Osteoblast (primary cell): ENCODE results near the gene PRH1. TPM values are rescaled to one million over a fixed set of nuclear protein-coding genes. Genes with fewer than 3 reads are reported as not detected.

Source experiments
- DNase-seq: peaks from one replicate; pipeline ENCODE4 v3.0.0; 2011; ENCODE audit warnings: low spot score, mixed read lengths; ENCODE audit not compliant: insufficient read length; ENCODE audit errors: missing footprints
- H2AFZ ChIP-seq: 2 replicates; pipeline ENCODE4 v1.6.0; 2011; ENCODE audit warnings: mild to moderate bottlenecking, low read length
- H3K27ac ChIP-seq: 2 replicates; pipeline ENCODE4 v1.5.1; 2011; ENCODE audit warnings: mild to moderate bottlenecking, low read depth, low read length, moderate library complexity
- H3K27me3 ChIP-seq: 2 replicates; pipeline ENCODE4 v1.6.0; 2012; ENCODE audit warnings: mild to moderate bottlenecking, control low read depth, inconsistent platforms, low read length, moderate library complexity; ENCODE audit not compliant: insufficient read depth
- H3K36me3 ChIP-seq: 2 replicates; pipeline ENCODE4 v1.5.1; 2011; ENCODE audit warnings: mild to moderate bottlenecking, low read length, control low read depth, moderate library complexity; ENCODE audit not compliant: insufficient read depth
- H3K4me1 ChIP-seq: 2 replicates; pipeline ENCODE4 v1.5.1; 2011; ENCODE audit warnings: mild to moderate bottlenecking, low read length, control low read depth, moderate library complexity; ENCODE audit not compliant: insufficient read depth
- H3K4me2 ChIP-seq: 2 replicates; pipeline ENCODE4 v1.6.0; 2011; ENCODE audit warnings: mild to moderate bottlenecking, low read length; ENCODE audit not compliant: insufficient read depth
- H3K4me3 ChIP-seq: fragments of 200-600 bp; sonication (generic); 3 replicates; pipeline ENCODE4 v1.5.1; 2012; ENCODE audit warnings: mild to moderate bottlenecking, low read length, inconsistent platforms; ENCODE audit not compliant: insufficient read depth
- H3K79me2 ChIP-seq: 2 replicates; pipeline ENCODE4 v1.6.0; 2012; ENCODE audit warnings: mild to moderate bottlenecking, low read length, control low read depth, inconsistent platforms; ENCODE audit not compliant: insufficient read depth
- H3K9me3 ChIP-seq: 2 replicates; pipeline ENCODE4 v1.5.1; 2011; ENCODE audit warnings: low read depth, low read length, control low read depth
- H4K20me1 ChIP-seq: 2 replicates; pipeline ENCODE4 v1.6.0; 2012; ENCODE audit warnings: mild to moderate bottlenecking, low read length, control low read depth; ENCODE audit not compliant: insufficient read depth
- CTCF ChIP-seq: IDR thresholded peaks from 2 replicates; pipeline ENCODE4 v1.5.1; 2011; ENCODE audit warnings: mild to moderate bottlenecking, low read depth, low read length, moderate library complexity; ENCODE audit errors: extremely low read depth
- total RNA-seq: library from RNA; depleted of rRNA; stranded (reverse); fragments of >200 nt; gene quantifications from 2 replicates; pipeline ENCODE4 v1.2.3, GENCODE V29; 2012

PRH1 gene
- total RNA-seq, 1 donor, result 24.2 TPM

- no peak for TF ChIP-seq CTCF
- H2AFZ ChIP-seq, result no peak overlapping the region
- no peak overlapping the region for H3K27ac ChIP-seq
- no peaks in the 10 kb centered on the region for H4K20me1 ChIP-seq
- H3K9me3 ChIP-seq, result no peaks in the 10 kb centered on the region
- H3K36me3 ChIP-seq, result no peaks in the 10 kb centered on the region
- no peaks in the 10 kb centered on the region for H3K4me1 ChIP-seq
- DNase-seq, result no peak
- H3K27me3 ChIP-seq, result no peaks in the 10 kb centered on the region
- no peak overlapping the region for H3K4me2 ChIP-seq
- no peaks in the 10 kb centered on the region for H3K79me2 ChIP-seq
- no peak overlapping the region for H3K4me3 ChIP-seq
Observed at GRCh38 chr12:10889226-10889625, 5.2 kb upstream of the PRH1 start.

GRCh38 chr12:10873378-10873777 lies 10.7 kb downstream of the PRH1 start:
- Histone ChIP-seq H3K36me3 (peaks cover 7% of the 10 kb centered on the region), H4K20me1 (no peaks in the 10 kb centered on the region), H3K4me1 (no peaks in the 10 kb centered on the region), H3K9me3 (no peaks in the 10 kb centered on the region), H2AFZ (no peak overlapping the region), H3K27me3 (no peaks in the 10 kb centered on the region), H3K4me3 (no peak overlapping the region), H3K4me2 (no peak overlapping the region), H3K27ac (no peak overlapping the region), H3K79me2 (no peaks in the 10 kb centered on the region)
- TF ChIP-seq CTCF, result no peak
- no peak for DNase-seq

- no peak overlapping the region for H3K4me2 ChIP-seq
- no peaks in the 10 kb centered on the region for H3K9me3 ChIP-seq
- H3K79me2 ChIP-seq, result no peaks in the 10 kb centered on the region
- TF ChIP-seq CTCF, result no peak
- no peak overlapping the region for H3K4me3 ChIP-seq
- H3K36me3 ChIP-seq, result no peaks in the 10 kb centered on the region
- no peaks in the 10 kb centered on the region for H3K4me1 ChIP-seq
- no peak overlapping the region for H3K27ac ChIP-seq
- H2AFZ ChIP-seq, result no peak overlapping the region
- no peaks in the 10 kb centered on the region for H3K27me3 ChIP-seq
- no peaks in the 10 kb centered on the region for H4K20me1 ChIP-seq
- DNase-seq, result no peak
Observed at GRCh38 chr12:10867381-10867780, 16.7 kb downstream of the PRH1 start.

GRCh38 chr12:10863512-10864218 lies 20.4 kb downstream of the PRH1 start:
- TF ChIP-seq CTCF, result no peak
- H3K27me3 ChIP-seq, result no peaks in the 10 kb centered on the region
- no peak for DNase-seq

More at GRCh38 chr12:10863512-10864218, 20.4 kb downstream of the PRH1 start:
- H3K4me2 ChIP-seq, result no peak overlapping the region
- no peaks in the 10 kb centered on the region for H3K36me3 ChIP-seq
- H3K9me3 ChIP-seq, result no peaks in the 10 kb centered on the region
- H2AFZ ChIP-seq, result no peak overlapping the region
- H3K79me2 ChIP-seq, result no peaks in the 10 kb centered on the region
- H4K20me1 ChIP-seq, result no peaks in the 10 kb centered on the region
- no peak overlapping the region for H3K4me3 ChIP-seq
- H3K27ac ChIP-seq, result no peak overlapping the region
- no peaks in the 10 kb centered on the region for H3K4me1 ChIP-seq
